HG02759 (cell line): ENCODE data around the gene ZNRF3.
"Not testable (repeated sequence)": the region's sequence is repeated elsewhere in the genome, so short reads cannot be mapped to it uniquely, and the experiment has no call there.

Experiments
- ATAC-seq: cut with Tn5 transposase; IDR thresholded peaks from one replicate; pipeline ENCODE4 v1.9.1; 2021; ENCODE audit warnings: mild to moderate bottlenecking, moderate library complexity; ENCODE audit not compliant: unreplicated experiment

ZNRF3 gene

DNA sequence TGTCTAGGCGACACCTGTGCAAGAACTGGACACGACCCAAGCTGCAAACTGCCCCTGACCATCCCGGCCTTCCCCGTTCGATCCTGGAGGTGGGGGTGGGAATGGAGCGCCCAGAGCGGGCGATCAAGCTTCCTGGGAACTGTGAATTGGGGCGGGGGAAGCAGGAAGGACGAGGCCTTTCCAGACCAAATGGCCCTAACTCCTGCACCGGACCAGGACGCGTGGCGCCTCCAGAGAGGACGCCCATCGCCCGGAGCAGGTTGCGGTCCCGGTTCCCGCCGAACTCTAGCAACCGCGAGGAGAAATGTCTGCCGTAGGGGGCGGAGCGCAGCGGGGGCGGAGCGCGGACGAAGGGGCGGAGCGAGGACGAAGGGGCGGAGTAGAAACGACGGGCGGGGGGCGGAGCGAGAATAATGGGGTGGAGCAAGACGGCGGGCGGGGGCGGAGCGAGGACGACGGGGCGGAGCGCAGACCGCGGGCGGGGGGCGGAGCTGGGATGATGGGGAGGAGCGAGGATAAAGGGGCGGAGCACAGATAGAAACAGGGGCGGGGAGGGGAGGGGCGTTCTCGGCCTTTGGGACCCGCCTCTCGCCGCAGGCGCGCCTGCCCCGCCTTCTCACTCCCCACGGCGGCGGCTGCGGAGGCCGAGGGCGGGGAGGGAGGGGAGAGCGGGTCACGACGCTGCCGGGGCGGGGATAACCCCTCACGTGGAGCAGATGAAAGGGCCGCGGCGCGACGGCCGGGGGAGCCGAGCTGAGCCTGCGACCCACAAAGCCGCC is at the start of gene ZNRF3:
ZNRF3 (plus strand) TSS at position 695 of the 779 bp plus-strand sequence. CDS start 195 bp downstream, outside the sequence.
- ATAC-seq: peak; percentile 69

DNA sequence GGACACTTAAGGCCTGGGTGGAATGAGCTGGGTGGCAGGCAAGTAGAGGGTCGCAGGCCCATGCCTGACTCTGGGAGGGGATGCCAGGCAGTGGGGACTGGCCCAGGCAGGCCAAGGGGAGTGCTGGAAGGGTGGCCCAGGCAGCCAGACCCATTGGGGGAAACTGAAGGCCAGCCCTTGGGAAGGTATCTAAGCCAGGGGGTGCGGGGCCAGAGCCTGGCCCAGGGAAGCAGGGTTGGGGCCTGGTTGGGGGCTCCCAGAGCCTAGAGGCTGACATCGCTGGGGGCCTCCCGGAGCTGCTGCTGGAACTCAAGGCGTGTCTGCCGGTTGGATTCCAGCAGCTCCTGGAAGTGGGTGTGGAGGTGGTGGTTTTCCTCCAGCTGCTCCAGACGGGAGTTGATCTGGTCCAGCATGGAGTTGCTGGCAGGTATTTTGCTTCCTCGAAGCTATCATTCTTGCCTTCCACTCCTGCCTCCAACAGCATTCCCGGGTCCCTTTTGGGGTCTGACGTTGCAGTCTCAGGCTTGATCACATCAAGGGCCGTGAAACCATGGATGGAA is 47.7 kb upstream of the ZNRF3 start:
- no peak for ATAC-seq

DNA sequence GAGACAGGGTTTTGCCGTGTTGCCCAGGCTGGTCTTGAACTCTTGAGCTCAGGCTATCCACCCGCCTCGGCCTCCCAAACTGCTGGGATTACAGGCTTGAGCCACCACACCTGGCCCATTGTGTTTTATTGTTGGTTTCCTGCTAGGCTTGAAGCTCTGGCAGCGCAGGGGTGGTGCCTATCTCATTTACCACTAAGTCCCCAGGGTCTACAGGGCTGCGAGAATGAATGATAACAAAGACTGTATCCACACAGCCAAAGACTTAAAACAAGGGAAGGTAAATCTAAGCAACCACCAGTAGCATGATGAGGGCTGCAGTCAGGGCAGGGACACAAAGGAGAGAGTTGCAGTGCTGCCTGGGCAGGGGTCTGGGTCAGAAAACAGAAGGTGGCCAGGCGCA is 45.7 kb upstream of the ZNRF3 start:
- ATAC-seq: no peak

DNA sequence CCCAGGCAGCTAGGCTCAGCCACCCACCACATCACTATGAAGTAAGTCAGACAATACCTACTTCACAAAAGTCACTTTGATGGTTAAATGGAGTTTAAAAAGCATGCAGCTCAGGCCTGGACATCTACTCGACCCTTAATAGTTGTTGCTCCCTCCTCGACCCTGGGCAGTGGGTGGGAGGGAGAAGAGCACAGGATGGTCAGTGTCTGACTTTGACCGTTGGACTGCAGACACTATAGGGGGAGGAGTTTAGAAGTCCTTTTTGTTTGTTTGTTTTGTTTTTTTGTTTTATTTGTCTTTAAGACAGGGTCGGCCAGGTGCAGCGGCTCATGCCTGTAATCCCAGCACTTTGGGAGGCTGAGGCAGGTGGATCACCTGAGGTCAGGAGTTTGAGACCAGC is 44.4 kb upstream of the ZNRF3 start:
- no peak for ATAC-seq

DNA sequence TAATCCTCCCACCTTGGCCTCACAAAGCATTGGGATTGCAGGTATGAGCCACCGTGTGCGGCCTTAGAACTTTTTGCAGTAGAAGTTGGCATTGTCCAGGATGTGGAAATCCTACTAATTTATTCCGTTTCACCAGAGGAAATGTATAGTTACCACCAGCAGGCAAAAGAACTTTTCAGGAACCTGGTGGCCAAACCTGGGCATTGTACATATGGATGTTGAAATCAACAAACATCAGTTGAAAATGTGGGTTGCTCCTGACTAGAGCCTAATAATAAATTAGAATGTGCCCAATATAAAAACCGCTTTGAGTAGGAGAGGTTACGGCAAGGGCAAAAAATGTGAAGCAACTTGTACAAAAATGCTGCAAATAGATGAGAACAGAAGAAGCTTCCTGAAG is 42.3 kb upstream of the ZNRF3 start:
- no peak for ATAC-seq

DNA sequence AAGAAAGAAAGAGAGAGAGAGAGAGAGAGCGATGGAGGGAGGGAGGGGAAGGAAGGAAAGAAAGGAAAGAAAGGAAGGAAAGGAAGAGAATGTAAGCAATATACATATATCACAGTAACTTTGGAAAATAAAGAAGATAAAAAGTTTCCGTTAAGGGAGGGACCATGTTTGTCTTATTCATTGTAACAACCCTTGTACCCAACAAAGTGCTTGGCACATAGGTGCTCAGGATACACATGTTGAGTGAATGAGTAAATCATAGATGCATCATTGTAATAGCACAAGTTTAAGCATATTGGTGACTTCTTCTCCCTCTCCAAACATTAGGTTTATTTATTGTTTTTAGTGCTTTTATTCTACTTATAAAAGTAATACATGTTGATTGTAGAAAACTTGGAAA is 39.7 kb upstream of the ZNRF3 start:
- no peak for ATAC-seq

DNA sequence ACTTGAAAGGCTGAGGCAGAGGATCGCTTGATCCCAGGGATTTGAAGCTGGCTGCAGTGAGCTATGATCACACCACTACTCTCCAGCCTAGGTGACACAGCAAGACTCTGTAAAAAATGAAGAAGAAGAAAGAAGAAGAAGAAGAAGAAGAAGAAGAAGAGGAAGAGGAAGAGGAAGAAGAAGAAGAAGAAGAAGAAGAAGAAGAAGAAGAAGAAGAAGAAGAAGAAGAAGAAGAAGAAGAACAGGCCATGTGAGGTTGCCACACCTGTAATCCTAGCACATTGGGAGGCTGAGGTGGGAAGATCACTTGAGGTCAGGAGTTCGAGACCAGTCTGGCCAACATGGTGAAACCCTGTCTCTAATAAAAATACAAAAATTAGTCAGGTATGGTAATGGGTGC is 39.1 kb upstream of the ZNRF3 start:
- not testable (repeated sequence) for ATAC-seq

DNA sequence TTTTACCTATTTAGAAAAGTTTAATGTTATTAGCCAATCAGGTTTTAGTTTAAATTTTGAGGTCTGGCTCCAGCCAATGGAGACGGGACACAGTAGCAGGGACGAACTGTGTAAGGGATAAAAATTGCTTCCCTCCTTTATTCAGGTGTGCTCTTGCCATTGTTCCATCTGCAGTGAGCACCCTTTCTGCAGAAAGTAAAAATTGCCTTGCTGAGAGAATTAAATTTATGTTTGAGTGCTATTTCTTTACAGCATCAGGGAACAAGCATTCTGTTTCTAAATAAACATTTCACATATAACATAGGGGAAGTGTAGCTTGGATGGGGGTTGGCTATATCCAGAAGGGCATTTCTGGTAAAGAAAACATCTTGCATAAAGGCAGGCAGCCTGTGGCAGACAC is 36.4 kb upstream of the ZNRF3 start:
- no peak for ATAC-seq

DNA sequence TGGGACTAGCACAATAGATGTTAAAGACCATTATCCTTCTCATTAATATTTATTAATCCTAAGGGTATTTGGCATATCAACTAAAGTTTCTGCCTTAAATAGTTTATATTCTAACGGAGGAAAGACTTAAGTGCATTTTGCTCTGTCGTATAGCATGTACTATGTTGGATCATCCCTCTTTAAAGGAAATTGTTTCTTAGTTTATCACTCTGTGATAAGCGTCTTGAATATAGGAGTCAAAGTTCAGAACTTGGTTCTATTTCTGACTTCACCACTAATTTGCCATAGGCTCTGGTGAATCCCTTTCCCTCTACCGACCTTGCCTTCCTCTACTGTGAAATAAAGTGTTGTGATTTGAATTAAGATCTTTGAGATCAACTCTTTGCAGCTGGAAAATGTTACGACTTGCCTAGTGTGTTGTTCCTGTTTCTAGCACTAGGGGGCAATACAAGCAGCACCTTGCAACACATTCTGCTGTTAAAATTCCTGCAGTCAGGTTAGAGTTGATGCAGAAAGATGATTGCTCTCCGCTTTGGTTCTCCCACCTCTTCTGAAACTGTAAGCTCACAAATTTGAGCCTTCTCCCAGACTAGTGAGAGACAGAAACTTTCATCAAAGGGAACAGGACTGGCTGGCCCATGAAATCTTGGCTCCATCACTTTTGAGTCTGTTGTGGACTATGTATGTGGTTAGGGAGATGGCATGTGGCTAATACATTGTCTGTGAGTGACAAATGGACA is 27.8 kb upstream of the ZNRF3 start:
- no peak for ATAC-seq

DNA sequence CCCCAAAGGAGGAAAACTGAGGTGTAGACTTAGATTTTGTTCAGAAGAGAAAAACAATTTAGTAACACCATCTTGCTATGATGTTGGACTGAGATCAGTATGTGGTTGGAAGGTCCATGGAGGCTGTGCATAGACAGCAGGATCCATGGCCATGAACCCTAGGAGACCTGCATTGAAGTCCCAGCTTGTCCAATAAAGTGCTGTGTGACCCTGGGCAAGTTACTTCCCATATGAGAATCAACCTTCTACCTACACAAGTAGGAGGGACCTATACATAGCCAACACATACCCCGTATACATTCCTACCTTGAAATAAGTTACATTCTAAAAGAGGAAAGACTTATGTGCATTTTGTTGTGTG is 27.3 kb upstream of the ZNRF3 start:
- ATAC-seq: no peak

DNA sequence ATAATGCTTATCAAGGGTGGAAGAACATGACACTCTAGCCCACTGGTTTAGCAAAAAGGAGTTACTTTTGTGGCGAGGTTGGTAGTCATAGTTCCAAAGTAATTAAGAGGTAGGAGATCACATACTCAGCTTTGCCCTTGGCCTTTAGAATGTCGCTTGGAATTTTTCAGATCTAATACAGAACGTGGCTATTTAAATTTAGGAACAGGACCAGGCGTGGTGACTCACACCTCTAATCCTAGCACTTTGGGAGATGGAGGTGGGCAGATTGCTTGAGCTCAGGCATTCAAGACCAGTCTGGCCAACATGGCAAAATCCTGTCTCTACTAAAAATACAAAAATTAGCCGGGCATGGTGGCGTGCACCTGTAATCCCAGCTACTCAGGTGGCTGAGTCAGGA is 26.1 kb upstream of the ZNRF3 start:
- ATAC-seq: no peak

DNA sequence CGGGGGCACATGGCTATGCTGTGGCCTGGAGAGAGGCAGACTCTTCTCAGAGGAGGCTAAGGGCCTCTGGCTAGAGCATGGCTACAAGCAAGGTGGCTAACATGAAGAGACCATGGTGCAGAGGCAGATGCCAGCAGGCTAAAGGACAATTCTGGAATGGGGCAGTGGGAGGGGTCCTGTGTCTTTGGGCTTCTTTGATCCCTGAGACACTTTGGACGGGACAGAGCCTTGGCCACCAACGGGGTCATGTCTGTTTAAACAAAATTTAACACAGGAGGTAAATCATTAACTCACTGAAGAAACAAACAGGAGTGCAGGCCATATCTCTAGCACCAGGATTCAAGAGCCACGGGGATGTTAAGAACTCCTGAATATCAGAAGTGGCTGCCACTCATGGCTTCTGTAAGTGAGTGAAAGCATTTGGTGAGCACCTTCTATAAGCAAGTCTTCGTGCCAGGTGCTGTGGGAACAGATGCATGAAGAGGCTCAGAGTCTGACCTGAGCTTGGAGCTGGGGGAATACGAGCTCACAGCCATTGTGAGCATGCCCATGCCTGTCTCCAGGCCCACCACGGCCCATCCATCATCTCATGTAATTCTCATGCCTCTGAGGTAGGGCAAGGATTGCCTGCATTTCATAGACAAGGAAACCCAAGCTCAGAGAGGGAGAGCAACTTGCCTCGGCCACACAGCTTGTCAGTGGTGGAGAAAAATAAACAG is 18.3 kb upstream of the ZNRF3 start:
- no peak for ATAC-seq

DNA sequence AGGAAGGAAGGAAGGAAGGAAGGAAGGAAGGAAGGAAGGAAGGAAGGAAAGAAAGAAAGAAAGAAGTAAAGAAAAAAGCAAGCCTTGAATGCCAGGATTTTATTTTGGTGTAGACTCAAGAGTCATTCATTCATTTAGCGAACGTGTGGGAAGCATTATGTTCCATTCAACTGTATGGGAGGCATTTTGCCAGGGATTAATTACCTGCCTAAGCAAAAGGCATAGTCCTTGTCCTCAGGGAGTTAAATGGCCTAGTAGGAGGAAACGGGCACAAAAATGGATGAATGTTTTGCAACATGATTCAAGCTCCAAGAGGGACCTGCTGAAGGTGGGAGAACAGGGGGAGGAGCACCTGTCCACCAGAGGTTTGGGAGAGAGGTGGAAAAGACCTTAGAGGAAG is 16.2 kb upstream of the ZNRF3 start:
- ATAC-seq: no peak

DNA sequence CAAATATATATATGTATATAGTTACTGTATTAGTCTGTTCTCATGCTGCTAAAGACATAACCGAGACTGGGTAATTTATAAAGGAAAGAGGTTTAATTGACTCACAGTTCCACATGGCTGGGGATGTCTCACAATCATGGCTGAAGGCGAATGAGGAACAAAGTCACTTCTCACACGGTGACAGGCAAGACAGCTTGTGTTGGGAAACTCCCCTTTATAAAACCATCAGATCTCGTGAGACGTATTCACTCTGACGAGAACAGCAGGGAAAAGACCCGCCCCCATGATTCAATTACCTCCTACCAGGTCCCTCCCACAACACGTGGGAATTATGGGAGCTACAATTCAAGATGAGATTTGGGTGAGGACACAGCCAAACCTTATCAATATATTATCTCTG is 15.0 kb upstream of the ZNRF3 start:
- ATAC-seq: not testable (repeated sequence)

DNA sequence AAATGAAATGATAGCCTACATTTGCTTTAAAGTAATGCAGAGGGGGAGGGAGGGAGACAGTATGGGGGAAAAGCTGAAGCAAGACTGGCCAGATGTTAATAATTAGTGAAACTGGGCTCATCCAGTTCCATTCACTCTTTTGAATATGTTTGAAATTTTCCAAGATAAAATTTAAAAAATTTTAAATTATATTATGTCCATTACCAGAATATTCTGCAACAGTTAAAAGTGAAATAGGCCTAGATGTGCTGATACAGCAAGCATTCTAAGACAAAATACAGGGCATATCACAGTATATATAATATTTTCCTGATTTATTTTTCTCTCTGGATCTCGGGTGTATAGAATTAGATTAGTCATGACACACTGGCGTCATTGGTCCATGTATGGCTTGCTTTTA is 13.6 kb upstream of the ZNRF3 start:
- ATAC-seq: no peak

DNA sequence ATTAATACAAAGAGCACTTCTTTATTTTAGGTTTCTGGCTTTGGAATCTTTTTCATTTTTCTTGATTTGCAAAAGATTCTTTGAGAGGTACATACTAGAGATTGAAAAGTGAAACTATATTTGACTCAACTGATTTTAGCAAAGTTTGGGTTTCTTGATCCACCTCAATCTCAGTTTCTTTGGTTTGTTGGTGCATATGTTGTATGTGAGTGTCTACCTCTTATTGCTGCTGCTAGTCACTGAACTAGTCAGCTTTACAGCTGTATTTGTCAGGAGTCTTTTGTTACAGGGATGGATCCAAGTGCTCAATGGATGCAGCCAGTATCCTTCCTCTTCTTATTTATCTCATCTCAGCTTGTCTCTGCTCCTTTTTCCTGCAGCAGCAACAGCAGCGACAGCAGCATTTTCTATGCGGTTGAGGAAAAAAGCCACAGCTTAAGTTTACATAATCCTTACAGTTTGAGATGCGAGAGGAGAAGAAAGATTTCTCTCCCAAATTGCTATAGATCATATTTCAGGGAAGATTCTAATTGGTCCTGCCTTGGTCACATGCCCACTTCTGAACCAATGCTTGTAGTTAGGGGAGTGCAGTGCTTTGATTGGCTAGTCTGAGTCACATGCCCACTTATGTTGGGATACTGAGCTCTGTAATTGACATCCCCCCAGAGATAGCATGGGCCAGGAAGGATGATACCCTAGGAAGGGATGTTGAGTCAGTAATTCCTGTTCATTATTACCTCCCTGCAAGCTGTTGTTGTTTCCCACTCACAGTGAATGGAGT is 10.0 kb upstream of the ZNRF3 start:
- ATAC-seq: no peak

DNA sequence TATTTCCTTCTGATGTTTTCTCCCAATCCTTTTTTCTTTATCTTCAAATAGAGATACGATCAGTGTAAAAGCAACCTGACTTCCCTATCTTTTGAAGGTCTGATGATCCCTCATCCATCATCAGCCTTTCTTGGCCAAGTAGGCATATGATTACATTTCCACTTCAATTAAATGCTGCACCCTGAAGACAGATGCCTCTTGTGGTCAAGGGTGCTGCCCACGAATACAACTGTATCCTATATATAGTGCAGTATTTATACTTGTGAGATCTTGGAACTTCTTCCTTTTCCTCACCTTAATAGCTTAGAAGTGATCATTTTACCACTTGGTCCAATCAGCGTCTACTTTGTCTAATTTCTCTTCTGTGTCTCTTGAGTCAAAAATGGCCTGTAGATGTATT is 9.3 kb upstream of the ZNRF3 start:
- no peak for ATAC-seq

DNA sequence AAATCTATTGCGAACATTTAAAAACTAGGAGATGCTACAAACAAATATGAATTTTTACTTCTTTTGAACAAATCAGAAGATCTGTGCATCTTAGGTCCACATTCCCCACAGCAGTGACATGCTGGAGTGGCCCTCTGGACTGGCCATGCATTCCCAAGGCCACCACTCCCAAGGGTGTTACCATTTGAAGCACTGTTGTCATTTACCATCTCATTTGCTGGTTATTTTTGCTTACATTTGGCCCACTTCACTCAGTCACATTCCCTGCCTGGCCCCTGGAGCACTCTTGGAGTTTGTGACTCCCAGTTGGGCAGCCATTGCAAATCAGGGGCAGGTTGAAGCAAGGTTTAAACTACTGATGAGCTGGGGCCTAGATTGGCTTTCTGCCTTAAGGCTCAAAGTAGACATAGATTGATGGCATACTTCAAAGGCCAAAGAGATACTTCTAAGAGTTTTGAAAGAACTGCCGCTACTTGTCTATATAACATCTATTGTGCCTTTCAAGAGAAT is 8.5 kb upstream of the ZNRF3 start:
- ATAC-seq: no peak

DNA sequence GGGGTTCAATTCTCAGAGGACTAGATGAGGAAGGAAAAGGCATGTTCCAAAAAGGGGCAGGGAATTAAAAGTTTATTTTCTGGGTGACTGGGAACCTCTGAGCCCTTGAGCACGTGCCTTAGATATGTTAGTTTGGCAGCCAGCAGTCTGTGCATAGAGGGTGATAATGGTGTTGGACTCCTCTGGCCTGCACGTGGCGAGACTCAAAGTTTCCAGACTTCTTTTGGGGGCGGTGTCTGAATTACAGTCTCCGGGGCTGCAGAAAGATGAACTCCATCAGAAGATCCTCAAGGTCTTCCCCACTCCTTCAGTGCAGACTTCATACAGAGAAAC is 861 bp upstream of the ZNRF3 start:
- no peak for ATAC-seq

DNA sequence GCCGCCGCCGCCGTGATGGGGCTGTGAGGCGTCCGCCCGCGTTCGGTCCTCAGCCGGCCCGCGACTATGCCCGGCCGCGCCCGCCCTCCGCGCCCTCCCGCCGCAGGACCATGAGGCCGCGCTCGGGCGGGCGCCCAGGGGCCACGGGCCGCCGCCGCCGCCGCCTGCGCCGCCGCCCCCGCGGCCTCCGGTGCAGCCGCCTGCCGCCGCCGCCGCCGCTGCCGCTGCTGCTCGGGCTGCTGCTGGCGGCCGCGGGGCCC is 215 bp downstream of the ZNRF3 start:
- peak; percentile 26 for ATAC-seq
